Endodermal cell (in vitro differentiated cells): ENCODE results near the gene FCN1. TPM values are rescaled to one million over a fixed set of nuclear protein-coding genes. Genes with fewer than 3 reads are reported as not detected.

Experiments used
- DNase-seq: peaks from one replicate; pipeline ENCODE4 v3.0.0-alpha.2; 2017
- H3K27ac ChIP-seq: 2 replicates; pipeline ENCODE4 v1.5.1; 2013; ENCODE audit warnings: mild to moderate bottlenecking, low read depth, low read length, moderate library complexity
- H3K27me3 ChIP-seq: 2 replicates; pipeline ENCODE4 v1.6.1; 2013; ENCODE audit warnings: mild to moderate bottlenecking, low read length, moderate library complexity; ENCODE audit not compliant: insufficient read depth, control insufficient read depth, poor library complexity, severe bottlenecking
- H3K36me3 ChIP-seq: 2 replicates; pipeline ENCODE4 v1.7.0; 2013; ENCODE audit warnings: mild to moderate bottlenecking, low read length, moderate library complexity; ENCODE audit not compliant: control insufficient read depth, insufficient read depth
- H3K4me1 ChIP-seq: one replicate; pipeline ENCODE4 v1.7.0; 2013; ENCODE audit warnings: low read length; ENCODE audit not compliant: control insufficient read depth, insufficient read depth
- H3K4me3 ChIP-seq: 2 replicates; pipeline ENCODE4 v1.5.1; 2013; ENCODE audit warnings: mild to moderate bottlenecking, low read length, moderate library complexity
- H3K9ac ChIP-seq: 2 replicates; pipeline ENCODE4 v1.6.1; 2013; ENCODE audit warnings: mild to moderate bottlenecking, low read length, moderate library complexity; ENCODE audit not compliant: poor library complexity, severe bottlenecking; ENCODE audit errors: extremely low read depth
- H3K9me3 ChIP-seq: 2 replicates; pipeline ENCODE4 v1.6.1; 2013; ENCODE audit warnings: mild to moderate bottlenecking, low read length, moderate library complexity; ENCODE audit not compliant: control insufficient read depth
- H3K27ac Mint-ChIP-seq: 2 replicates; pipeline ENCODE4 v1.8.0; 2020; ENCODE audit warnings: mixed read lengths
- H3K27me3 Mint-ChIP-seq: 2 replicates; pipeline ENCODE4 v1.8.0; 2021; ENCODE audit warnings: mild to moderate bottlenecking, mixed read lengths; ENCODE audit not compliant: insufficient read depth
- H3K36me3 Mint-ChIP-seq: 2 replicates; pipeline ENCODE4 v1.8.0; 2020; ENCODE audit warnings: low read depth, mixed read lengths
- H3K4me1 Mint-ChIP-seq: 2 replicates; pipeline ENCODE4 v1.8.0; 2020; ENCODE audit warnings: mixed read lengths
- H3K4me3 Mint-ChIP-seq: 2 replicates; pipeline ENCODE4 v1.8.0; 2020; ENCODE audit warnings: mild to moderate bottlenecking, moderate library complexity, mixed read lengths
- H3K9me3 Mint-ChIP-seq: 2 replicates; pipeline ENCODE4 v1.8.0; 2020; ENCODE audit warnings: mild to moderate bottlenecking, mixed read lengths
- whole genome bisulfite sequencing, 2 experiments: methylation state at CpG; one replicate each; pipeline versions ENCODE4 v1.1.5 to v1.1.7; 2013; ENCODE audit warnings: missing lambda C conversion rate in 2 of 2, mixed read lengths in 1 of 2; ENCODE audit not compliant: insufficient coverage in 1 of 2, insufficient read length in 1 of 2; 5-methylcytosine and 5-hydroxymethylcytosine counted together
- total RNA-seq, 2 donors: library from RNA; stranded (reverse); fragmentation: NEBNext Ultra II Directional in 1 of 2; extraction: Animal tissue kit (Norgen Biotek cat#: 25700) in 1 of 2; gene quantifications; 2 replicates in 1 of 2; 3 replicates in 1 of 2; pipeline ENCODE4 v1.2.1, GENCODE V29; 2021
- TF ChIP-seq, protein P1 (sequence below): fragments of 200-600 bp; sonication (generic); conservative IDR thresholded peaks from 2 replicates; pipeline ENCODE4 v1.5.0; 2021; ENCODE audit warnings: antibody characterized with exemption, mild to moderate bottlenecking

FCN1 gene
- total RNA-seq, 2 donors from 2014 or later: not detected

DNA sequence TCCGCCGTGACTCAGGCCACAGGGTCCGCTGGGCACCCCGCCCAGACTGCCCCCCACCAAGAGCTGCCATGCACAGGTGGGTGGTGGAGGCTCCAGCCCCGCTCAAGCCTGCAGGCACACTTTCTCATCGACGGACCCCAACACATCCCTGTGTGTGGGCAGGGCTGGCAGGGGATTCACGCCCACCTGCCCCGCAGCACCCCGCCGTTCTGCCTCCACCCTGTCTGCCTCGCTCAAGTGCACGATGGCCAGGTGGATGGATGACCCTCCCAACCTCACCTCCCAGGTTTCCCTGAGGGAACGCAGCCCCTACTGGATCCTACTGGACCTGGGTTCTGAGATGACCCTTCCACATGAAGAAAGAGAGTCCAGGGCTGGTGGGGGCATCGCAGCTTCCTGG, 26.1 kb upstream of the FCN1 start:
- no peaks in the 10 kb centered on the region for H3K36me3 ChIP-seq
- WGBS, 2 experiments: 96 to 98% methylated on average over 13 to 15 of the region's 15 CpGs
- Mint-ChIP-seq H3K27ac (no peak overlapping the region), H3K36me3 (no peaks in the 10 kb centered on the region), H3K9me3 (no peaks in the 10 kb centered on the region), H3K4me1 (peaks cover 6% of the 10 kb centered on the region), H3K27me3 (no peaks in the 10 kb centered on the region), H3K4me3 (no peak overlapping the region)
- H3K27me3 ChIP-seq: no peaks in the 10 kb centered on the region
- H3K27ac ChIP-seq: no peak overlapping the region
- peaks cover 6% of the 10 kb centered on the region for H3K4me1 ChIP-seq
- no peak for DNase-seq
- no peak overlapping the region for H3K4me3 ChIP-seq
- TF ChIP-seq, protein P1, sequence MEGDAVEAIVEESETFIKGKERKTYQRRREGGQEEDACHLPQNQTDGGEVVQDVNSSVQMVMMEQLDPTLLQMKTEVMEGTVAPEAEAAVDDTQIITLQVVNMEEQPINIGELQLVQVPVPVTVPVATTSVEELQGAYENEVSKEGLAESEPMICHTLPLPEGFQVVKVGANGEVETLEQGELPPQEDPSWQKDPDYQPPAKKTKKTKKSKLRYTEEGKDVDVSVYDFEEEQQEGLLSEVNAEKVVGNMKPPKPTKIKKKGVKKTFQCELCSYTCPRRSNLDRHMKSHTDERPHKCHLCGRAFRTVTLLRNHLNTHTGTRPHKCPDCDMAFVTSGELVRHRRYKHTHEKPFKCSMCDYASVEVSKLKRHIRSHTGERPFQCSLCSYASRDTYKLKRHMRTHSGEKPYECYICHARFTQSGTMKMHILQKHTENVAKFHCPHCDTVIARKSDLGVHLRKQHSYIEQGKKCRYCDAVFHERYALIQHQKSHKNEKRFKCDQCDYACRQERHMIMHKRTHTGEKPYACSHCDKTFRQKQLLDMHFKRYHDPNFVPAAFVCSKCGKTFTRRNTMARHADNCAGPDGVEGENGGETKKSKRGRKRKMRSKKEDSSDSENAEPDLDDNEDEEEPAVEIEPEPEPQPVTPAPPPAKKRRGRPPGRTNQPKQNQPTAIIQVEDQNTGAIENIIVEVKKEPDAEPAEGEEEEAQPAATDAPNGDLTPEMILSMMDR: no peak
- no peak overlapping the region for H3K9ac ChIP-seq
- H3K9me3 ChIP-seq: no peaks in the 10 kb centered on the region

DNA sequence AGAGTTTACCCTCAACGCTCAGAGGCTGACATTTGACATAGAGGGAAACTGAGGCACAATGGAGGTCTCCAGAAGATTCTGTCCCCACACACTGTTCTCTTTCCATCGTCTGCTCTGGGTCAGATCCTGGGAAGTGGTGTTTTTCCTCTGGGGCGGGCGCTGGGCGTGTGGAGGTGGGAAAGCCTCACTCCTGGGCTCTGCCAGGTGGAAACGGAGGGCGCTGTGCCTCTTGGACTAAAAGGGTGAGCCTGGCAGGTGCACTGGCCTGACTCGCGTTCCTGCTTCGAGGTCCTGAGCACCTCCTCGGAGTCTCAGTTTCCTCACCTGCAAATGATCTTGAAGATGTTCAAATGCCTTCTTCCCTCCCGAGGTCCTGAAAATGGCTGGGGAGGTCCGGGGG, 25.7 kb upstream of the FCN1 start:
- Mint-ChIP-seq H3K9me3 (no peaks in the 10 kb centered on the region), H3K4me3 (no peak overlapping the region), H3K27ac (no peak overlapping the region), H3K4me1 (peaks cover 6% of the 10 kb centered on the region), H3K36me3 (no peaks in the 10 kb centered on the region), H3K27me3 (no peaks in the 10 kb centered on the region)
- H3K27ac ChIP-seq: no peak overlapping the region
- no peak for DNase-seq
- no peaks in the 10 kb centered on the region for H3K36me3 ChIP-seq
- 89 to 100% methylated on average over 8 to 13 of the region's 13 CpGs for WGBS, 2 experiments
- H3K4me1 ChIP-seq: peaks cover 6% of the 10 kb centered on the region
- TF ChIP-seq, protein P1: no peak
- H3K4me3 ChIP-seq: no peak overlapping the region
- no peaks in the 10 kb centered on the region for H3K27me3 ChIP-seq
- no peak overlapping the region for H3K9ac ChIP-seq
- H3K9me3 ChIP-seq: no peaks in the 10 kb centered on the region

DNA sequence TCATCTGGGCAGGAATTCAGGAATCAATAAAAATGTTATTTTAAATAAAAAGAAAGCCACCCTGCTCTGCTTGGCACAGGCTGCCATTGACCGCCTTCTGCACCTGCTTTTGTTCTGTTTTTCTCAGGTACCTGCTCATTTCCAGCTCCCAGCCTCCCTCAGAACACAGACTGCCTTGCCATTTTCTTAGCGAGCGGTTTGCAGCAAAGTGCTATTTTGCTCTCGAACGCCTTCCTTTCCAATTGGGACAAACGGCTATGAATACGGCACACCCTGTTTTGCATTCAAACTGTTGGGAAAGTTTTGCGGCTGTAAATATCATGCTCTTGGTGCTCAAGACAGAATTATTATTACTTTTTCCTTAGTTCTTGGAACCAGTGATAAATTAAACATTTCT, 25.1 kb upstream of the FCN1 start:
- Histone ChIP-seq H3K4me1 (peaks cover 6% of the 10 kb centered on the region), H3K9ac (no peak overlapping the region)
- H3K9me3 Mint-ChIP-seq: no peaks in the 10 kb centered on the region

More for the DNA sequence above, 25.1 kb upstream of the FCN1 start:
- no peak overlapping the region for H3K4me3 Mint-ChIP-seq
- 79 to 83% methylated on average over 8 of the region's 8 CpGs for WGBS, 2 experiments
- TF ChIP-seq, protein P1: no peak
- Histone ChIP-seq H3K4me3 (no peak overlapping the region), H3K9me3 (no peaks in the 10 kb centered on the region), H3K36me3 (no peaks in the 10 kb centered on the region), H3K27ac (no peak overlapping the region), H3K27me3 (no peaks in the 10 kb centered on the region)
- DNase-seq: no peak
- no peaks in the 10 kb centered on the region for H3K36me3 Mint-ChIP-seq
- no peak overlapping the region for H3K27ac Mint-ChIP-seq
- peaks cover 1% of the 10 kb centered on the region for H3K27me3 Mint-ChIP-seq
- peaks cover 6% of the 10 kb centered on the region for H3K4me1 Mint-ChIP-seq
